ENCODE results near the gene NAALADL2.

DNA sequence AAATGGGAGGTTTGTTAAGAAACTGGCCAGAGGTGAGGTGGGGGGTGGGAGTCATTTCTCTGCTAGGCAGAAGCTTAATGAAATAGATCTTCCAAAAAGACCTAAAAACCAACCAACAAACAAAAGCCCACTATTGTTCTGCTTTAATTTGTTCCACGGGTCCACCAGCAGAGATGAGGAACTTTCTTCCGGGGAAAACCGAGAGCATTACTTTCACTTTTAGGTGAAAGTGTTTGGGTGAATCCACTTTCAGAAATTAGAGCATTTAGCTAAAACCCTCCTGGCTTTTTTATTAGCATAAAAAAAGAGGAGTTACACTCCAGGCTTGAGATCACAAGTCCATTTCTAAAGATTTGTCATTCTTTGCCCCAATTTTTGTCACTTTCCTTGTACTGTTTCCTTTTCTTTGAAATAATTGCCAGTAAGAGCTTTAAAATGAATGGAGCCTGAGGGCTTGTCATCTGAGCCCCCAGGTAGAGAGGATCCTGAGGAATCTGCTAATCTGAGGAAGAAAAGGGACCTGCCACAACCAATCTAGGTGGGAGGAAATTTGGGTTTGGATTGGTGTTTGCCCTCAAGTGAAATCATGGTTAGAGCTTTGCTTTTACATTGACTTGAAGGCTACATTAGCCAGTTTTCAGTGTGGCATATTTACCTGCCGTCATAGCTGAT is 667.6 kb downstream of the NAALADL2 start:
- TF ChIP-seq, protein P1, sequence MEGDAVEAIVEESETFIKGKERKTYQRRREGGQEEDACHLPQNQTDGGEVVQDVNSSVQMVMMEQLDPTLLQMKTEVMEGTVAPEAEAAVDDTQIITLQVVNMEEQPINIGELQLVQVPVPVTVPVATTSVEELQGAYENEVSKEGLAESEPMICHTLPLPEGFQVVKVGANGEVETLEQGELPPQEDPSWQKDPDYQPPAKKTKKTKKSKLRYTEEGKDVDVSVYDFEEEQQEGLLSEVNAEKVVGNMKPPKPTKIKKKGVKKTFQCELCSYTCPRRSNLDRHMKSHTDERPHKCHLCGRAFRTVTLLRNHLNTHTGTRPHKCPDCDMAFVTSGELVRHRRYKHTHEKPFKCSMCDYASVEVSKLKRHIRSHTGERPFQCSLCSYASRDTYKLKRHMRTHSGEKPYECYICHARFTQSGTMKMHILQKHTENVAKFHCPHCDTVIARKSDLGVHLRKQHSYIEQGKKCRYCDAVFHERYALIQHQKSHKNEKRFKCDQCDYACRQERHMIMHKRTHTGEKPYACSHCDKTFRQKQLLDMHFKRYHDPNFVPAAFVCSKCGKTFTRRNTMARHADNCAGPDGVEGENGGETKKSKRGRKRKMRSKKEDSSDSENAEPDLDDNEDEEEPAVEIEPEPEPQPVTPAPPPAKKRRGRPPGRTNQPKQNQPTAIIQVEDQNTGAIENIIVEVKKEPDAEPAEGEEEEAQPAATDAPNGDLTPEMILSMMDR (IDR thresholded peaks at IDR 0.05; ENCODE audit: insufficient read depth, low read length, poor library complexity, severe bottlenecking): no peak
- no peak for TF ChIP-seq EZH2phosphoT487 (conservative IDR thresholded peaks at IDR 0.05; ENCODE audit: low read length)
